KG1 (cell line): ENCODE data around the gene ABI2.
A peak's percentile ranks its signal among the peaks of the same experiment; 100 is the strongest.
"Not testable (repeated sequence)": the region's sequence is repeated elsewhere in the genome, so short reads cannot be mapped to it uniquely, and the experiment has no call there.

Experiments
- DNase-seq: peaks from one replicate; lab custom pipeline; 2025; lab: John Stamatoyannopoulos, UW

The ABI2 gene

GRCh38 chr2:203429643-203430042 lies 101.4 kb downstream of the ABI2 start:
- not testable (repeated sequence) for DNase-seq

GRCh38 chr2:203431391-203432185 lies 103.4 kb downstream of the ABI2 start:
- no peak for DNase-seq

GRCh38 chr2:203432811-203433210 lies 104.6 kb downstream of the ABI2 start:
- DNase-seq, result no peak

GRCh38 chr2:203436496-203436895 lies 108.3 kb downstream of the ABI2 start:
- DNase-seq, result no peak

GRCh38 chr2:203437511-203437910 lies 109.3 kb downstream of the ABI2 start:
- DNase-seq, result no peak

- no peak for DNase-seq
Observed at GRCh38 chr2:203438528-203438927, 110.3 kb downstream of the ABI2 start.

- DNase-seq, result no peak
Observed at GRCh38 chr2:203440671-203441070, 112.5 kb downstream of the ABI2 start.

GRCh38 chr2:203441463-203441862 lies 113.3 kb downstream of the ABI2 start:
- no peak for DNase-seq

GRCh38 chr2:203442463-203442862 lies 114.3 kb downstream of the ABI2 start:
- no peak for DNase-seq

GRCh38 chr2:203444738-203445137 lies 116.5 kb downstream of the ABI2 start:
- no peak for DNase-seq

- DNase-seq, result no peak
Observed at GRCh38 chr2:203446071-203446481, 117.9 kb downstream of the ABI2 start.

- no peak for DNase-seq
Observed at GRCh38 chr2:203446780-203447179, 118.6 kb downstream of the ABI2 start.

GRCh38 chr2:203450561-203450960 lies 122.4 kb downstream of the ABI2 start:
- DNase-seq, result no peak

GRCh38 chr2:203451011-203451410 lies 122.8 kb downstream of the ABI2 start:
- DNase-seq, result no peak

GRCh38 chr2:203451689-203452088 lies 123.5 kb downstream of the ABI2 start:
- DNase-seq, result no peak

GRCh38 chr2:203453858-203454451 lies 125.8 kb downstream of the ABI2 start:
- peak; percentile 26 for DNase-seq

GRCh38 chr2:203455209-203455608 lies 127.0 kb downstream of the ABI2 start:
- no peak for DNase-seq

- no peak for DNase-seq
Observed at GRCh38 chr2:203461746-203462145, 133.6 kb downstream of the ABI2 start.

- DNase-seq, result no peak
Observed at GRCh38 chr2:203462308-203462707, 134.1 kb downstream of the ABI2 start.

- no peak for DNase-seq
Observed at GRCh38 chr2:203463266-203463678, 135.1 kb downstream of the ABI2 start.

GRCh38 chr2:203469546-203469945 lies 141.4 kb downstream of the ABI2 start:
- DNase-seq, result no peak

GRCh38 chr2:203470371-203470770 lies 142.2 kb downstream of the ABI2 start:
- no peak for DNase-seq

GRCh38 chr2:203471323-203471722 lies 143.1 kb downstream of the ABI2 start:
- DNase-seq, result no peak

GRCh38 chr2:203476881-203477280 lies 148.7 kb downstream of the ABI2 start:
- no peak for DNase-seq
